ELF-1 (cell line): ENCODE data around the gene C2CD5.
"Not testable (repeated sequence)": the region's sequence is repeated elsewhere in the genome, so short reads cannot be mapped to it uniquely, and the experiment has no call there.

Experiments
- DNase-seq: peaks from one replicate; pipeline ENCODE4 v3.0.0-alpha.2; 2016; ENCODE audit warnings: low read depth, low spot score

C2CD5 gene

GRCh38 chr12:22477166-22477893 is 67.0 kb downstream of the C2CD5 start:
- DNase-seq: no peak

GRCh38 chr12:22476133-22476532 is 68.2 kb downstream of the C2CD5 start:
- DNase-seq: no peak

- no peak for DNase-seq
Observed at GRCh38 chr12:22474970-22475720, 69.2 kb downstream of the C2CD5 start.

GRCh38 chr12:22473212-22473611 is 71.1 kb downstream of the C2CD5 start:
- DNase-seq: no peak

- DNase-seq: no peak
Observed at GRCh38 chr12:22467190-22467589, 77.2 kb downstream of the C2CD5 start.

GRCh38 chr12:22463306-22463705 is 81.0 kb downstream of the C2CD5 start:
- no peak for DNase-seq

GRCh38 chr12:22461786-22462185 is 82.6 kb downstream of the C2CD5 start:
- no peak for DNase-seq

GRCh38 chr12:22459838-22460490 is 84.4 kb downstream of the C2CD5 start:
- DNase-seq: peak; percentile 20

- DNase-seq: no peak
Observed at GRCh38 chr12:22458298-22458937, 85.9 kb downstream of the C2CD5 start.

GRCh38 chr12:22457085-22457484 is 87.3 kb downstream of the C2CD5 start:
- DNase-seq: no peak

- DNase-seq: no peak
Observed at GRCh38 chr12:22453511-22453910, 90.8 kb downstream of the C2CD5 start.

GRCh38 chr12:22447223-22447622 is 97.1 kb downstream of the C2CD5 start:
- no peak for DNase-seq

GRCh38 chr12:22444317-22444665 is 100.1 kb downstream of the C2CD5 start:
- DNase-seq: not testable (repeated sequence)

- peak; percentile 86 for DNase-seq
Observed at GRCh38 chr12:22443379-22444316, 100.7 kb downstream of the C2CD5 start.

- peak; percentile 92 for DNase-seq
Observed at GRCh38 chr12:22437031-22437806, 107.1 kb downstream of the C2CD5 start.

- DNase-seq: no peak
Observed at GRCh38 chr12:22435583-22435982, 108.8 kb downstream of the C2CD5 start.

- no peak for DNase-seq
Observed at GRCh38 chr12:22431693-22432251, 112.6 kb downstream of the C2CD5 start.

- no peak for DNase-seq
Observed at GRCh38 chr12:22416801-22417200, 127.5 kb downstream of the C2CD5 start.

GRCh38 chr12:22415342-22416309 is 128.7 kb downstream of the C2CD5 start:
- no peak for DNase-seq
